Spleen (tissue), 11 donors: ENCODE results near the gene PRSS8. TPM values are rescaled to one million over a fixed set of nuclear protein-coding genes. Genes with fewer than 3 reads are reported as not detected.
"Not testable (repeated sequence)": the region's sequence is repeated elsewhere in the genome, so short reads cannot be mapped to it uniquely, and the experiment has no call there.

Experiments used
- DNase-seq: peaks from one replicate; pipeline ENCODE4 v3.0.0-alpha.2; 2020
- H3K27ac ChIP-seq, 8 donors: fragments of 200-600 bp; sonication (generic) in 7 of 8; 1 replicate in 4 of 8; 2 replicates in 4 of 8; pipeline versions ENCODE4 v1.5.0 to v1.8.0; 2016 to 2021; ENCODE audit warnings: inconsistent platforms in 4 of 8, mild to moderate bottlenecking in 4 of 8, moderate library complexity in 1 of 8
- H3K27me3 ChIP-seq, 7 donors: fragments of 200-600 bp; sonication (generic) in 6 of 7; replicated peaks in 1 of 7; 1 replicate in 4 of 7; 2 replicates in 3 of 7; pipeline versions ENCODE4 v1.5.0 to v1.8.0; 2016 to 2021; ENCODE audit warnings: inconsistent platforms in 3 of 7, mild to moderate bottlenecking in 1 of 7
- H3K36me3 ChIP-seq, 6 donors: fragments of 200-600 bp; sonication (generic) in 5 of 6; 1 replicate in 4 of 6; 2 replicates in 2 of 6; pipeline versions ENCODE4 v1.5.0 to v1.8.0; 2016 to 2021; ENCODE audit warnings: inconsistent platforms in 2 of 6
- H3K4me1 ChIP-seq, 6 donors: fragments of 200-600 bp; sonication (generic) in 5 of 6; 1 replicate in 3 of 6; 2 replicates in 3 of 6; pipeline versions ENCODE4 v1.5.0 to v1.8.0; 2016 to 2021; ENCODE audit warnings: inconsistent platforms in 3 of 6
- H3K4me3 ChIP-seq, 8 donors: fragments of 200-600 bp; sonication (generic) in 7 of 8; 1 replicate in 4 of 8; 2 replicates in 4 of 8; pipeline versions ENCODE4 v1.5.0 to v1.8.0; 2016 to 2021; ENCODE audit warnings: inconsistent platforms in 4 of 8, mild to moderate bottlenecking in 4 of 8, moderate library complexity in 2 of 8
- H3K9me3 ChIP-seq, 8 donors: fragments of 200-600 bp; sonication (generic) in 7 of 8; 1 replicate in 4 of 8; 2 replicates in 4 of 8; pipeline versions ENCODE4 v1.5.0 to v1.8.0; 2016 to 2021; ENCODE audit warnings: inconsistent platforms in 4 of 8
- POLR2A ChIP-seq, 3 donors: fragments of 450-650 bp; IDR thresholded peaks; one replicate each; pipeline ENCODE4 v1.5.1; 2017; ENCODE audit warnings: antibody characterized with exemption in 3 of 3, mild to moderate bottlenecking in 1 of 3
- POLR2AphosphoS5 ChIP-seq, 3 donors: sonication (generic); formaldehyde crosslinking; IDR thresholded peaks; one replicate each; pipeline ENCODE4 v1.5.1; 2017; ENCODE audit warnings: antibody characterized with exemption in 3 of 3
- WGBS, 5 donors: extraction: QIAGEN DNeasy Blood & Tissue Kit in 3 of 5; methylation state at CpG; one replicate each; pipeline versions ENCODE4 v1.1.5 to v1.1.7; 2013 to 2018; 5-methylcytosine and 5-hydroxymethylcytosine counted together
- intact Hi-C: fragments of 100-400 bp; cut with DNase I; formaldehyde crosslinking; loops from one replicate; pipeline ENCODE4 v1.15.0; 2023; ENCODE audit warnings: low total_unique reads
- polyA plus RNA-seq, 3 donors: library from polyadenylated mRNA; stranded (reverse); fragments of 200-250 nt; gene quantifications; one replicate each; pipeline ENCODE4 v1.2.1, GENCODE V29; 2013
- total RNA-seq, 7 donors: library from RNA; depleted of rRNA in 3 of 7; stranded (reverse); fragments of >200 nt in 3 of 7; fragmentation: NEBNext Ultra II Directional in 4 of 7; extraction: Animal tissue kit (Norgen Biotek cat#: 25700) in 4 of 7; gene quantifications; one replicate each; pipeline versions ENCODE4 v1.1.0 to v1.2.1, GENCODE V29; 2016 to 2021
- TF ChIP-seq, protein P1 (sequence below), 11 experiments: fragments of 200-600 bp in 7 of 11; fragments of 450-650 bp in 4 of 11; sonication (generic) in 4 of 11; IDR thresholded peaks in 8 of 11; conservative IDR thresholded peaks in 3 of 11; 1 replicate in 7 of 11; 2 replicates in 4 of 11; pipeline versions ENCODE4 v1.4.0 to v1.8.0; 2016 to 2021; ENCODE audit warnings: antibody characterized with exemption in 11 of 11, inconsistent platforms in 4 of 11, mild to moderate bottlenecking in 1 of 11
- donor health status: healthy with polysubstance abuse.
- donor health status: DM: no; HTN: no; CAD: no; lungs with moderate emphysema.
- donor health status: DM: no; HTN: no; CAD: no.
- donor health status: Bipolar disorder and iron deficiency.
- donor health status: healthy.
- donor health status: DM: no; HTN: no; CAD: no.
- donor health status: DM: yes; HTN: yes; CAD: no.

PRSS8 gene
- total and polyA plus RNA-seq, 10 donors = 0.07 to 0.19 (median 0.15) TPM; not detected in 7

- Histone ChIP-seq H3K4me1 (peaks cover 11 to 44% (median 32%) of the 10 kb centered on the region in 6 donors), H3K27me3 (no peaks in the 10 kb centered on the region), H3K4me3 (peak overlapping the region in 3 of 8 donors; percentile 7 to 50 (median 25)), H3K27ac (peak overlapping the region in 5 of 8 donors; percentile 47 to 83 (median 69)), H3K9me3 (no peaks in the 10 kb centered on the region), H3K36me3 (peaks cover 0 to 17% (median 13%) of the 10 kb centered on the region in 6 donors)
- TF ChIP-seq POLR2A (IDR thresholded peaks at IDR 0.05) = no peak
- TF ChIP-seq POLR2AphosphoS5 (IDR thresholded peaks at IDR 0.05) = peak; percentile 51 to 86 (median 72)
- TF ChIP-seq, protein P1, sequence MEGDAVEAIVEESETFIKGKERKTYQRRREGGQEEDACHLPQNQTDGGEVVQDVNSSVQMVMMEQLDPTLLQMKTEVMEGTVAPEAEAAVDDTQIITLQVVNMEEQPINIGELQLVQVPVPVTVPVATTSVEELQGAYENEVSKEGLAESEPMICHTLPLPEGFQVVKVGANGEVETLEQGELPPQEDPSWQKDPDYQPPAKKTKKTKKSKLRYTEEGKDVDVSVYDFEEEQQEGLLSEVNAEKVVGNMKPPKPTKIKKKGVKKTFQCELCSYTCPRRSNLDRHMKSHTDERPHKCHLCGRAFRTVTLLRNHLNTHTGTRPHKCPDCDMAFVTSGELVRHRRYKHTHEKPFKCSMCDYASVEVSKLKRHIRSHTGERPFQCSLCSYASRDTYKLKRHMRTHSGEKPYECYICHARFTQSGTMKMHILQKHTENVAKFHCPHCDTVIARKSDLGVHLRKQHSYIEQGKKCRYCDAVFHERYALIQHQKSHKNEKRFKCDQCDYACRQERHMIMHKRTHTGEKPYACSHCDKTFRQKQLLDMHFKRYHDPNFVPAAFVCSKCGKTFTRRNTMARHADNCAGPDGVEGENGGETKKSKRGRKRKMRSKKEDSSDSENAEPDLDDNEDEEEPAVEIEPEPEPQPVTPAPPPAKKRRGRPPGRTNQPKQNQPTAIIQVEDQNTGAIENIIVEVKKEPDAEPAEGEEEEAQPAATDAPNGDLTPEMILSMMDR (IDR thresholded peaks at IDR 0.05 in 8 of 11, conservative IDR thresholded peaks at IDR 0.05 in 3 of 11) = peak; percentile 71 to 91 (median 85)
- WGBS, 5 donors = 10 to 25% (median 15%) methylated on average over 28 to 33 of the region's 33 CpGs
- DNase-seq = peak; percentile 95
- intact Hi-C loops = no loop called here
Measured at GRCh38 chr16:31105677-31106213, 29.8 kb downstream of the PRSS8 start.

GRCh38 chr16:31100876-31101641, 34.5 kb downstream of the PRSS8 start:
- H3K27ac ChIP-seq, H3K36me3 ChIP-seq, H3K27me3 ChIP-seq, H3K9me3 ChIP-seq, intact Hi-C loops, DNase-seq, H3K4me3 ChIP-seq: not testable (repeated sequence)
- WGBS, 5 donors = 76 to 86% (median 82%) methylated on average over 13 of the region's 13 CpGs
- peaks cover 4 to 11% (median 7%) of the 10 kb centered on the region in 6 donors for H3K4me1 ChIP-seq

DNA sequence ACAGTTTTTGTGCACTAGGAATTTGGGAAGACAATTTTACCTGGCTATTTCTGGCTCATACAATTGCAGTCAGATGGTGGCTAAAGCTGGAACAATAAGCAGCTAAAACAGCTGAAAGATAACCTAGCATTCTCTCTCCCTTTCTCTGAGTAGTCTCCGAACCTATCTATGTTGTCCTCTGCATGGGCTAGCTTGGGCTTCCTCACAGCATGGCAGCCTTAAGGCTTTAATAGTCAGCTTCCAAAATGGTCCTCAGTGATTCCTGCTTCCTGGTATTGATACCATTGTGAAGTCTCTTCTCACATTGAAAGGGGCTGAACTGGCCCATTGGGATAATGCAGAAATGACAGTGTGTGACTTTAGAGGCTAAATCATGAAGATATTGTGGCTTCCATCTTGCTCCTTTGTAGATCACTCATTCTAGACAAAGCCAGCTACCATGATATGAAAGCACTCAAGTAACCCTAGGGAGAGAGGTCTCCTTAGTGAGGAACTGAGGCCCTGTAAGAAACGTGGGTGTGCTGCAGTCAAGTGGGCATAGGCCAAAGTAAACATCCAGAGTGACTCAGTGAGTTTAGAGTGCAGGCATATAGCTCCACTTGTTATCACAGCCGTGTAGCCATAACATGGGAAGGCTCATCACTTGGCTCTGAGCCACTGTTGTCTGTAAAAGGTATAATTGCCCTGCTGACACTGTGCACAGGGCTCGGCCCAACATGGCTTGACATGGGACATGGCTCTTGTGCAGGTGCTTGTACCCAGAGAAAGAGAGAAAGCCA, 35.5 kb downstream of the PRSS8 start:
- H3K27me3 ChIP-seq = no peaks in the 10 kb centered on the region
- intact Hi-C loops = loop anchor here (10.0 kb wide), 1 partner anchor 115 kb away; the partner anchor contains the start of gene HSD3B7
- no peaks in the 10 kb centered on the region for H3K36me3 ChIP-seq

More for the DNA sequence above, 35.5 kb downstream of the PRSS8 start:
- Histone ChIP-seq H3K9me3 (no peaks in the 10 kb centered on the region), H3K27ac (no peak overlapping the region), H3K4me3 (no peak overlapping the region), H3K4me1 (peaks cover 7 to 14% (median 11%) of the 10 kb centered on the region in 6 donors)
- WGBS, 5 donors = 67 to 82% (median 75%) methylated on average over 4 of the region's 4 CpGs
- TF ChIP-seq, protein P1 (IDR thresholded peaks at IDR 0.05 in 8 of 11, conservative IDR thresholded peaks at IDR 0.05 in 3 of 11) = no peak
- TF ChIP-seq POLR2A (IDR thresholded peaks at IDR 0.05) (no peak), POLR2AphosphoS5 (IDR thresholded peaks at IDR 0.05) (no peak)
- DNase-seq = no peak
